NCI-H128 (cell line): Measurements from ENCODE around the gene HDAC11.
"Not testable (repeated sequence)": the region's sequence is repeated elsewhere in the genome, so short reads cannot be mapped to it uniquely, and the experiment has no call there.

Experiments
- DNase-seq: peaks from one replicate; lab custom pipeline; 2025; ENCODE audit not compliant: unreplicated experiment; lab: John Stamatoyannopoulos, UW

HDAC11 gene

DNA sequence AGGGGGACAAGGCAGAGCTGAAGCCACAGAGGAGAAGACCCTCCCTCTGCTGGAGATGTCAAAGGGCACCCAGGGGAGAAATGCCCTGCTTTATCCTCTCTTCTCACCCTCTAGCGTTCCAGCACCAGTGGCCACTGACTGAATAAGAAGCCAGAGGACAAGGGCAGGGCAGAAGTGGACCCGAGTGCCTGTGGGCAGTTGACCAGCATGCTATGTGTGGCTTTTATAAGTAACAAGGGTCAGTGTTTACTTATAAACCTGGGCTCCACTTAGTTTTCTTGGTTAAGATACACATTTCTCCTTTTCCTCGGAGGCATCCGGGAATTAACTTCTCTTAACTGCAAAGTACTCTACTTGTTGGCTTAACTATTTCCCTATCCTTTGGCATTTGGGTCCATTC is 13.3 kb upstream of the HDAC11 start:
- DNase-seq = no peak

DNA sequence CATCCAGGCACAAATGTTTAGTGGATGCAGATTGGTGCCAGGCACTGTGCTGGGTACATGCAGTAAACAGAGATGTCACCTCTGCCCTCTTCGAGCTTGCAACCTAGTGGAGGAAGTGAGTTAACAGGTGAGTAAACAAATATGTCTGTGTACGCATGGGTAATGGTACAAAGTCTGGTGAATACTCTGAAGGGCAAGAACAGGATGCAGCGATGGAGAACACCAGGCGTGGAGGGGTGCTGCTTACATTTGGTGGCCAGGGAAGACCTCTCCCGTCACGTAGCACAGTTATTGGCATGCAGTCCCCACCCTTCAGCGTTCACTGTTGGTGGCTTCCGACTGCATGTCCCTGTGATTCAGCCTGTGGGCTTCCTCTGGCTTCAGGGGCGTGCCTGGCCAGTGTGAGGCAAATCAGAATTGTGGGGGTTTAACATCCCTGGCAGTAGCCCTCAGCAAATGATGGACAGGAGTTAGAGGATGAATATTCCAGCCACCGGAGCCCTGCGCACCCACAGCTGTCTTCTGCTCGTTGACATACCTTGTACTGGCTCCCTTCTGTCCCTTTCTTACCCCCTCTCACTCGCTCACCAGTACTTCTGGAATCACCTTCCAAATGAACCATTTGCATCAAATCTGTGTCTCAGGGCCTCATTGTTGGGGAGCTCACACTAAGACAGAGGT is 9.1 kb upstream of the HDAC11 start:
- no peak for DNase-seq

DNA sequence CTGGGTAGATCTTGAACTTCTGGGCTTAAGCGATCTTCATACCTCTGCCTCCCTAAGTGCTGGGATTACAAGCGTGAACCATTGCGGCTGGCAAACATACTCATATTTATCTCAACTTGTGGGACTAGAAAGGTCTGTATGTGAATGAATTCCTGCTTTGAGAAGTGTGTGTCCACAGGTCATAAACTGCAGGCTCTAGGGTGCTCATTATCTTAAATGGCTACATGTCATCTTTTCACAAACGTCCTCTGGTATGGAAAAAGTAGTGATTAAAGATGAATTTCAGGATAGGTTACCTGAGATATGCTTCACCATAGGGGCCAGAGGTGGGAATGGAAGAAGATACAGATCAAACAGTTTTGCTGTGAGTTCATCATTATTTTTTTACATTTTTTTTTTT is 7.8 kb upstream of the HDAC11 start:
- DNase-seq = no peak

DNA sequence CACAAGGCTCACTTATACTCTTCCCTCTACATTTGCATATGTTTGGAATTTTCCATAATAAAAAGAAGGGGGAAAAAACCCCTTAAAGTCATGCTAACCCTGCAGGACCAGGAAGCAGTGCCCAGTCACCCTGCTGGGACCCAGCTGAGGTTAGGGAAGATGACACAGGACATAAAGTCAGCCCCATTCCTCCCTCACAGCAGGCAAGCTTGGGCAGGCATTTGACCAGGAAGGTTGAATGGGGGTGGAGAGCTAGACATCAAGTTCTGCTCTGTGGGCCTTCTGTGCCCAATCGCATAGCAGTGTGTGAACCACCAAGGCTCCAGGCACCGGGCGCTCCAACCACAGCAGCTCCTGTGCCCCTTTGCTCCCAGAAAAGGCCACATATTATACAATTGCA is 7.1 kb upstream of the HDAC11 start:
- DNase-seq = no peak

DNA sequence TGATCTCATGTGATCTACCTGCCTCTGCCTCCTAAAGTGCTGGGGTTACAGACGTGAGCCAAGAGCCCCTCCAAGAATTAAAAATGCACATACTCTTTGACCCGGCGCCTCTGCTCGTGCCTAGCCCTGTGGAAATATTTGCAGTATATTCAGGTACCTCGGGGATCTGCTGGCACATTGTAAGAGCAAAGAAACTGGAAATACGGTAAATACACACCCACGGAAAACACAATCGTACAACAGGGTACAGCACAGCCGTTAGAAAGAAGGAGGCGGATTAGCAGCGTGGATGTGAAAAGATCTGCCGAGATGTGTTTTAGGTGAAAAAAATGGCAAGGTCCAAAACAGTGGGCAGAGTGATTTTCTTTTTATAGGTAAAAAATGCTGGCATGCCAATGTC is 6.1 kb upstream of the HDAC11 start:
- DNase-seq = no peak

DNA sequence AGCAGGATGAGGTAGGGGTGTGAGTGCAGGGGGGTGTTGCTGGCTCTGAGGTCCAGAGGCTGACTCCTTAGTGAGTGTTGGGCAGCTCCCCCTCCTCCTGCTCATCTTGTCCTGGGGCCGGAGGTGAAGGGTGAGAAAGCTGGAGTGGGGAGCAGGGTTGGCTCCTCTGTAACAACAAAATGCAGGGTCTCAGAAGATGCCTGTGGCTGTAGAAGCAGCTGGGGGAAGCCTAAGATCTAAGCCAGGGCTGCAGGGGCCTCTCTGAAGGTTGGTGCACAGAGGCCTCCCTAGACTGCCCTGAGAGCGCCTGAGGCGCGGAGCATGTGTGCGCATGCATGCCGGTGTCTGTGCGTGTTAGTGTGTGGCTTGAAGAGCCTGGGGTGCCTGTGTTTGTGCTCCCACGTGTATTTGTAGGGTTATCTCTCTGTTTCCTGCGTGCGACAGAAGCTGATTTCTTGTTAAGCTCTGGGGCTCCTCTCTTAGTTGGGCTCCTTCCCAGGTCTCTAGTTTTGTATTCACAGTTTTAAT is 5.3 kb upstream of the HDAC11 start:
- no peak for DNase-seq

DNA sequence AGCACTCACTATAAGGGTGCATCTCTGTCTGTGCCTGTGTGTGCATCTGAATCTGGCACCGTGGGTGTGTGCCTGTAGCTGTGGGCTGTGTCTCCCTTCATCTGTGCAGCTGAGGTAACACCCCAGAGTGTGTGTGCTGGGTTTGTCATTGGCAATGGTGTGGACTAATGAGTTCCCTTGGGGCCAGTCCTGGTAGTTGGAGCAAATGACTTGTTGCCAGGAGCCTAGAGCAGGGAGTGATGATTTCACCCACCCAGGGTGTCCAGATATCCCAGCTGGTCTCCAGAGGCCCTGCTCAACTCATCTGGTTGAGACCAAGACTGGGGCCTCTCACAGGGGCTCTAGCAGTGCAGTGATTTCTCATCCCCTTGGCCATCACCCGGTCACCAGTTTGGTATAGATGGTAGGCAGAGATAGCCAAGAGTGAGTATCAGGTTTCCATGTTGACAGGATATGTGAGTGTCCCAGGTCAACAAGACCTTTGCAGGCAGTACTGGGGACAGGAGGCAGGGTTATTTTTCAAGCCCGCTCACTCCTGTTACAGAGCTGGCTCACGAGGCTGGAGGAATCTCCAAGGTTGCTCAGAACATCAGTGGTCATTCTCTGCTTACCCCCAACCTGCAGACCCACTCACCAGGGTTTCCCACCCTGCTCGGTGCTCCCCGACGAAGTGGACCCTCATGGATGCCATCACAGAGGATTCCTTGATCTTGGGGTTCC is 4.1 kb upstream of the HDAC11 start:
- DNase-seq = no peak

DNA sequence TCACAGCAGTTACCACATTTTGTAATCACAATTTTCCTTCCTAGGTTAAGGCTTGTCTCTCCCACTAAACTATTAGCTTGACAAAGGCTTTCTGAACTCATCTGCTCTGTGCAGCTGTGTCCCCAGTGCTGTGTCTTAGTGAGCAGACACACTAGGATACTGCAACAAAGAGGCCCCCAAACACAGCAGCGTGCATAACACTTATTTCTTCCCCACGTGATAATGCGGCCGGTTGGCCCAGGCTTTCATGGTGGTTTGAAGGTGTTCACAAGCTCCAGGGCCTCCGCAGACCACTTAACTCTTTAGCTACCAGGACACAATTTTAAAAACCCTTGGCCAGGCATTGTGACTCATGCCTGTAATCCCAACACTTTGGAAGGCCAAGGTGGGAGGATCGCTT is 2.2 kb upstream of the HDAC11 start:
- no peak for DNase-seq

DNA sequence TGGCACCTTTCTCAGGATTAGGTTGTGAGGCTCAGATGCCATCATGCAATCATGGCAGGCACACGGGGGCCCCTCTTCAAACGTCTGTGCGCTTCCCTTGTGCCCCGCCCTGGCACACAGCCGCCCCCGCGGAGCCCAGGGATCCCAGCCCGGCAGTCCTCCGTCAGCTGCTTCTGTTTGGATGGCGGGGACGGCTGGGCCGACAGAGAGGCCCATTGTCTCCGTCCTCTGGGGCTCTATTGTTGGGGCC is 849 bp upstream of the HDAC11 start:
- no peak for DNase-seq

DNA sequence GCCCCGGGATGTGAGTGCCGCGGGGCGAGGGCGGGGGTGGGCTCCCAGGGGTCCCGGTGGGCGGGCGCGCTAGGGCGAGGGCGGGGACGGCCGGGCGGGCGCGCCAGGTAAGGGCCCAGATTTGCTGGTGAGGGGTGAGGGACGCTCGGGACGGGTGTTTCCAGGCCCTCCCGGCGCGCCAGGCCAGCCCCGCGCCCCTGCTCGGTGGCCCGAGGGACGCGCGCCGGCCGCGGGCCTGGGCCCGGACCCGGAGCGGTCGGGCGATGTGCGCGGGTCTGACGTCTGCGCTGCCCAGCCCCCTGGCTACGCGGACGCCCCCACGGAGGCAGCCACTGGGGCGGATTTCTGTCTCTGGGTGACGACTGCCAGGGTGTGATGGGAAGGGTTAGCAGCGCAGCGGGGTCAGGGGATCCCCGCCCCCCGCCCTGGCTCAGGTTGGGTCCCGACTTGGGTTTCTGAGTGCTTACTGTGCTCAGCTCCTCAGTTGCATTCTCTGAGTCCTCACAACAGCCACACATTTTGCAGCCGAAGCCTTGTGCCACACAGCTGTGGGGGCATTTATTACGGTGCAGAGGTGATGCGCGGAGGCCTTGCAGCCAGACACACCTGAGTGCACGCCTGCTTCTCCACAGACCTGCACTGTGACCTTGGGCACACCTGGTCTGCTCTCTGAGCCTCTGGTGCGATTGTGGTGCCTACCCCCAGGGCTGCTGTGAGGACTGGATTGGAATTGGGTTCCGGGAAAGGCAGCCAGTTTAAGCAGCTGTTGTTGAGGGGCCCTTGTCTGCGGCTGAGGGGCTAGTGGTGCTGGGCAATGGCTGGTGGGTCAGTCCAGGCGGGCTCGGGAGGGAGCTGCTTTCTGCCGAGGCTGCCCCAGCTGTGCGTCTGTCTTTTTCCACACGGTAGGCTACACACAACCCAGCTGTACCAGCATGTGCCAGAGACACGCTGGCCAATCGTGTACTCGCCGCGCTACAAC is 523 bp downstream of the HDAC11 start:
- DNase-seq = no peak

DNA sequence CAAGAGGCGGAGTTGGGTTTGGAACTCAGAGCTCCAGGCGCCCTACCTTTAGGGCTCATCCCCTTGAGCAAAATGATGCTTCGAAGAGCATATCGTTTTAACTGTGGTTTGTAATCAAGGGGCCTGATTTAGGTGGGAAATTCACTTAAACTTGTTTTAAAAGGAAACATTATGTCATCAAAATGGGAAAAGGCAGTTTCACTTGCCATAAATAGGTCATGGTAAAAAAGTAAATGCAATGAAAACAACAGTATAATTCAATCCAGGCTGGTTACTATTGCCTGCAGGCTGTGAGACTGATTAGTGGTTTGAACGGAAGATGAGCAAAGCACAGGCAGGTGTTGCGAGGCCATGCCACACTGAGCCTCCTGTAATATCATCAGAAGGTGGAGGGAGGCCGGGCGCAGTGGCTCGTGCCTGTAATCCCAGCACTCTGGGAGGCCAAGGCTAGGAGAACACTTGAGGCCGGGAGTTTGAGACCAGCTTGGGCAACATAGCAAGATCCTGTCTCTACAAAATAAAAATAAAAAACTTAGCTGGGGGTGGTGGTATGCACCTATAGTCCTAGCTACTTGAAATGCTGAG is 2.1 kb downstream of the HDAC11 start:
- no peak for DNase-seq

DNA sequence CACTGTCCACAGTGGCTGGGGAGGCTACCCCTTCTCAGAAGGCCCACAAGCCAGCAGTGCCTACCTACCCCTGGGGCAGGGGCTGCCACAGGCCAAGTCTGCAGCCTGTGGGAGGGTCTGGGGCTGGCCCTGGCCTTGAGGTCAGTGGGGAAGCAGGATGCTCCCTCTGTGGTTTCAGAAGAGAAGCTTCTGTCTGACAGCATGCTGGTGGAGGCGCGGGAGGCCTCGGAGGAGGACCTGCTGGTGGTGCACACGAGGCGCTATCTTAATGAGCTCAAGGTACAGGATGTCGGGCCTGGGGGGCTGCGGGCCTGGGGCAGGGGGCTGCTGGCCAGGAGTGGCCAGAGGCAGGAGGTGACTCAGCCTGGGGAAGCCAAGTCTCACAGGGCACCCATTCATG is 3.2 kb downstream of the HDAC11 start:
- DNase-seq = no peak

DNA sequence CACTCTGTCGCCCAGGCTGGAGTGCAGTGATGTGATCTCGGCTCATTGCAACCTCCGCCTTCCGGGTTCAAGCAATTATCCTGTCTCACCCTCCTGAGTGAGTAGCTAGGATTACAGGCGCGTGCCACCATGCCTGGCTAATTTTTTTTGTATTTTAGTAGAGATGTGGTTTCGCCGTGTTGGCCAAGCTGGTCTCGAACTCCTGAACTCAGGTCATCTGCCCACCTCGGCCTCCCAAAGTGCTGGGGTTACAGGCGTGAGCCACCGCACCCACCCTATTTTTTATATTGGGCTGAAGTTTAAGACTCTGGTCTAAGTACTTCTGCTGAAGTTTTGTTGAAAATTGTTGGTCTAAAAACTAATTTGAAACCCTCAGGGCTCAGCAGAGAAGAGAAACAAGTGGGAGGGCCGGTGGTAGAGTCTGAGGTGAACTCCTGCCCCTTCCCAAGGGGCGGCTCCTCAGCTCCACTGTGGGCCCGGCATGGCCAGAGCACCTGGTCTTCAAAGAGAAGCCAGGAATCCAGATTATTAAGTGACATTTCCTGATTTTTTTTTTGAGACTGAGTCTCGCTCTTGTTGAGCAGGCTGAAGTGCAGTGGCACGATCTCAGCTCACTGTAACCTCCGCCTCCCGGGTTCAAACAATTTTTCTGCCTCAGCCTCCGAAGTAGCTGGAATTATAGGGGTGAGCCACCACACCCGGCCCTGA is 4.0 kb downstream of the HDAC11 start:
- no peak for DNase-seq

DNA sequence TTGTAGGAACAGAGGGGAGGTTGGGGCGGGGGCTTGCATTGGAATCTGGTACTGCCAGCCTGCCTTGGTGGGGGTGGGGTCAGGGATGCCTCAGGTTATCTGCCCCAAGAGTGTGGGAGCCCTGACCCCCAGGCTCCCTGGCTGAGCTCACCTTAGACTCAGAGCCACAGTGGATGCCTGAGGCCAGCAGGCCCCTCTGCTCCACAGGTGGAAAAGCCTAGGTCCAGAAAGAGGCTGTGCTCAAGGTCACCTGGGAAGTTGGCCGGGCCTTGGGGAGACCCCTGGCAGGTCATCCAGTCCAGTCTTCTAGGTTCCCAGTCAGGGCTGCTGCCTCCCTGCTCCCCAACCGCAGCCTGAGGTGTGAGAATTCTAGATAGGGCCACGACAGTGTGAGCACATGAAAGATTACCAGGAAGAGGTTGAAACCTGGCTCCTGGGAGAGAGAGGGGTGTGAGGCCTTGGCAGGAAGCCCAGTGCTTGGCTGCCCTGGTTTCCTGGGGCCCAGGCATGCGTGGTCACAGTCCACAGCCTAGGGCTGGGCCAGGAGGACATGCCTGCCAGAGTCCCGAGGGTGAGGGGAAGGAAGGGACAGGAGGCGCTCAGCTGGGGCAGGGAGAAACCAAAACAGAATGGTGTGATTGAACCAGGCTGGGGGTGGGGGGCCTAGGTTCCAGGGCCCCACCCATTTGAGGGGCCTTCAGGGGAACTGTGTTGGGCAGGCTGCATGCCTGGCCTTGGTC is 4.9 kb downstream of the HDAC11 start:
- DNase-seq = no peak

DNA sequence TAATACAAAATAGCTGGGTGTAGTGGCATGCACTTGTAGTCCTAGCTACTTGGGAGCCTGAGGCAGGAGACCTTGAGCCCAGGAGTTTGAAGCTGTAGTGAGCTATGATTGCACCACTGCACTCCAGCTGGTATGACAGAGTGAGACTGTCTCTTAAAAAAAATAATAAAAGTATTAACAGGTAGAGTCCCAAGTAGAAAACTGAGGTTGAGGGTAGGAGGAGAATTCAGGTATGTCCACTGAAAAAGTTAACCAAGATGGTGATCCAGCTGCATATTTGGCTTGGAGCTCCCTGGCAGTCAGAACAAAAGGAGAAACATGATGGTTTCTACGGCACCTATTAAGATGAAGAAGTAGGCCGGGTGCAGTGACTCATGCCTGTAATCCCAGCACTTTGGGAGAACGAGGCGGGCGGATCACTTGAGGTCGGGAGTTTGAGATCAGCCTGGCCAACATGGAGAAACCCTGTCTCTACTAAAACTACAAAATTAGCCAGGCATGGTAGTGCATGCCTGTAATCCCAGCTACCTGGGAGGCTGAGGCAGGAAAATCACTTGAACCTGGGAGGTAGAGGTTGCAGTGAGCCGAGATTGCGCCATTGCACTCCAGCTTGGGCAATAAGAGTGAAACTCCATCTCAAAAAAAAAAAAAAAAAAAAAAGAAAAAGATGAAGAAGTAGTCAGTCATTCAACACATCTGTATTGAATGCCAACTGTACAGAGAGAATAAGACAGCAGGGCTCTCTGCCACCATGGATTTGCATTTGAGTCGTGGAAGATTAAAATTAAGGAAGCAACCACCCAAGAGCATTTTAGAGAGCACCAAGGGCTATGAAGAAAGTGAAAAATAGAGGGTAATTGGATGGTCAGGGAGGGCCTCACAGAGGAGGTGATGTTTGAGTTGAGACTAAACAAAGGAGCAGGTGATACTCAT is 5.8 kb downstream of the HDAC11 start:
- not testable (repeated sequence) for DNase-seq

DNA sequence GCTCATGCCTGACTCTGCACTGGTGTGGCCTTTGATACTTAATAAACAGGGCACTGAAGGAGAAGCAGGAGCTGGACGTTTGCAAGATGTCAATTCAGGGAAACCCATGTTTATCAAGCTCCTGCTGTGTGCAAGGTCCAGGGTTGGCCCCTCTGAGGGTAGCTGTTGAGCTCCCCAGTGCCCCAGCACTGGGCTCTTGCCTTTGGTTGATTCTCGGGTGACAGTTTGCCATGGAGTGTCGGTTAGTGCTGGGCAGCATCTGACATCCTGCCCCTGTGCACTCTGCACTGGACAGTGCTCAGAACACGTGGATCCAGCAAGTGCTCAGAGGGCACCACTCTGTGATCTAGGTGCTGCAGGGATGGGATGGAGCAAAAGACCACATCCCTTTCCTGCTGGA is 7.3 kb downstream of the HDAC11 start:
- DNase-seq = no peak

DNA sequence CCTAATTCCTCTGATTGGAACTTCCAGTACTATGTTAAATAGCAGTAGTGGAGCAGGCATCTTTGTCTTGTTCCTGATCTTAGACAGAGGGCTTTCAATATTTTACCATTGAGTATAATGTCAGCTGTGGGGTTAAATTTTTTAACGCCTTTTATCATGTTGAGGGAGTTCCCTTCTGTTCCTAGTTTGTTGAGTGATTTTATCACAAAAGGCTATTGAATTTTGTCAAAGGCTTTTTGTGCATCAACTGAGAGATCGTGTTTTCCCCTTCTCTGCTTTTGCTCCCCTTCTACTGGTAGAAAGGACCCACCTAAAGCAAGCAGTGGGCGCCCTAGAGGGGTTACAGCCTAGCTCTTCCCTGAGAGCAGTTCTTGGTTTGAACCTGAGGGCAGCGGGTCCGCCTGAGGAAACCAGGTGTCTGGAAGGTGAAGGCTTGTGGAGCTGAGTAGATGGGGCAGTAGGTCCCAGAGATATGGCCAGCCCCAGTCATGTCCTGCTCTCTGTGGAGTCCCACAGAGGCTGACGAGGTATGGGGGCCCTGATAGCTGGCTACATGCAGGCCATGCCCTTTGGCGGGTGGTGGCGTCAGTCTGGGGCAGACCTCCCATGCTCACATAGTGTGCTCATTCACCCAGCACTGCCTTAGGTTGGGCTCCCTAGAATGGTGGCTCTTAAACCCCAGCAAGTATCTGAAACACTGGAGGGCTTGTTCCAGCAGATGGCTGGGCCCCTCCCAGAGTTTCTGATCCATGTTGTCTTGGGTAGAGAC is 11.3 kb downstream of the HDAC11 start:
- DNase-seq = no peak

DNA sequence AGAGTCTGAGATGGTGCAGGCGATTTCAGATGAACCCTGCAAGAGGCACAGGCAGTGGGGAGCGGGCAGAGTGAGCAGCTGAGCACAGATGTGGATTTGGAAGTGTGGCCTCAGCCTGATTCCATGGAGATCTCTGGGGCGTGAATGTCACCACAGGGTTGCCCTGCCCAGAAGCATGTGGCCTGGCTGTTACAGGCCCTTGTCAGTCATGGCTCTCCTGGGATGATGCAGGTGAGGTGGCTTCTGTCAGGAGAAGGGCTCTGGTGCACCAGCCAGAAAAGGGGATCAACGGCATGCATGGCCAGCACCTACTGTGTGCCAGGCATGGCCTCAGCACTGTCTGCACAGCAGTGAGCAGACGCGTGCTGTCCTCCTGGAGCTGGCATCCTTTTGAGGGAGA is 11.9 kb downstream of the HDAC11 start:
- no peak for DNase-seq
